ENCODE measurements around the gene UQCRHL.
"Not testable (repeated sequence)": the region's sequence is repeated elsewhere in the genome, so short reads cannot be mapped to it uniquely, and the experiment has no call there.

UQCRHL gene

DNA sequence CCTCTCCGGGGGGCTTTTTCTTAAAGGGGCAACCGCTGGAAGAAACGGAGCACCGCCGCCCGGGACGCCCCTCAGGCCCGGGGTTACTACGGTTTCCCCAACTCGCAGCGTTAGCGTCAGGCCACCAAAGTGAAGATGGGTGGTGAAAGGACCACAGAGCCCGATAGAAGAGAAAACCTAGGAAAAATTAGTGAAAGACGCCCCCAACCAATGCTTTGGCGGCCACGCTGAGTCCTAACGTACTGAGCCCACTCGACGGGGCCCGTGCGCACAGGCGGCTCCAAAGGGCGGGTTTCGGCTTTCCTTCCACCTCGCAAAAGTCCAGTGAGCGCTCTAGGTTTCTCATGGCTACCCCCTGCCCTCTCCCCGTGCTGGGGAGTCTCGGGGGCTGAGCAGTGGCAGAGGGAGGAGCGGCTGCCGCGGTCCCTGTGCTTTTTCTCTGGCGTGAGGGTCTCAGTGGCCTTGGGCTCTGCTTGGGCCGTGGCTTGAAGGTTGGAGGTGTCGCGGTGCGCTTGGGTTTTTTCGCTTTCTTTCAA, 27.8 kb upstream of the UQCRHL start:
- DNase-seq (ENCODE audit: low spot score), result peak; percentile 22

- peak; percentile 91 for DNase-seq (ENCODE audit: low spot score)
Observed at GRCh38 chr1:15834406-15835204, 27.2 kb upstream of the UQCRHL start.

DNA sequence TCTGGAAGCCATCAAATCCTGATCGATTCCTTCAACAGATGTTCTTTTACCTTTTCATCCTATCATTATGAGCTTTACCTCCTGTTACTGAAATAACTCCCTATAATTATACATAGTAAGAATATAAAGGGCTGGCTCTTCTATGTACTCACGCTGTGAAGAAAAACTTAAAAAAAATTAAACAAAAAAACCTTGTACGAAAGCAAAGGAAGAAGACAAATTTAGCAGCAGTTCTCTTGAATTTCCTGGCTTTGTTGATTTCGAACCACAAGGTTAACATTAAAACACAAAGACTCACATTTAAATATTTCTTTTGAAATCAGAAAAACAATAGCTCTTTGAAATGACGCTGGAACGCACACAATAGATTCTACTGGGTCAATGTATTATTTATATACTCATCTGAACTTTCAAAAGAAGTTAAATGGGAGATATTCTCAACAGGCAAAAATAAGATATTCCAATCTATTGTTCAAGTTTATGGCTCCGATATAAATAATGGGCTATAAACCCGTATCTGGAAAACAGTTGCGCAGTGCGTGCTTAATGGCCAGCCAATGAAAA, 26.5 kb upstream of the UQCRHL start:
- no peak for DNase-seq (ENCODE audit: low spot score)

DNA sequence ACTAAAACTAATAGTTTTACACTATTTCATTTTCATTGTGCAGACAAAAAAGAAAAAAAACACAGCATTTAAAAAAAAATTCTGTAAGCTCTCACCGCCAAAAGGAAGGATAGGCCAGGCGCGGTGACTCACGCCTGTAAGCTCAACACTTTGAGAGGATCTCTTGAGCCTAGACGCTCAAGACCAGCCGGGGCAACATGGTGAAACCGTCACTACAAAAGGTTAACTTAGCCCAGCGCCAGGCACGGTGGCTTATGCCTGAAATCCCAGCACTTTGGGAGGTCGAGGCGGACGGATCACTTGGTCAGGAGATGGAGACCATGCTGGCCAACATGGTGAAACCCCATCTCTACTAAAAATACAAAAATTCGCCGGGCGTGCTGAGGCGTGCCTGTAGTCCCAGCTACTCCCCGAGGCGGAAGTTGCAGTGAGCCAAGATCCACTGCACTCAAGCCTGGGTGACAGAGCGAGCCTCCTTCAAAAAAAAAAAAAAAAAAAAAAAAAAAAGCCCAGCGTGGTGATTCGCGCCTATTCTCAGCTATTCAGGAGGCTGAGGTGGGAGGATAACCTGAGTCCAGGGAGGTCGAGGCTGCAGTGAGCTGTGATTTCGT, 25.7 kb upstream of the UQCRHL start:
- DNase-seq (ENCODE audit: low spot score), result peak; percentile 51

- no peak for DNase-seq (ENCODE audit: low spot score)
Observed at GRCh38 chr1:15830258-15830657, 22.8 kb upstream of the UQCRHL start.

DNA sequence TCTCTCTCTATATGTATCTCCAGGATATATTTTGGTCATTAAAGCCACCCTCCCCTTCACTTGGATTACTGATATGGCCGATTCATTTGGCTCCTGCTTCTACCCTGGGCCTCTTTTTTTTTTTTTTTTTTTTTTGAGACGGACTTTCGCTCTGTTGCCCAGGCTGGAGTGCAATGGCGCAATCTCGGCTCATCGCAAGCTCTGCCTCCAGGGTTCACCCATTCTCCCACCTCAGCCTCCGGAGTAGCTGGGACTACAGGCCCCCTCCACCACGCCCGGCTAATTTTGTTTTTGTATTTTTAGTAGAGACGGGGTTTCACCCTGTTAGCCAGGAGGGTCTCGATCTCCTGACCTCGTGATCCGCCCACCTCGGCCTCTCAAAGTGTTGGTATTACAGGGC, 21.5 kb upstream of the UQCRHL start:
- DNase-seq (ENCODE audit: low spot score), result not testable (repeated sequence)

DNA sequence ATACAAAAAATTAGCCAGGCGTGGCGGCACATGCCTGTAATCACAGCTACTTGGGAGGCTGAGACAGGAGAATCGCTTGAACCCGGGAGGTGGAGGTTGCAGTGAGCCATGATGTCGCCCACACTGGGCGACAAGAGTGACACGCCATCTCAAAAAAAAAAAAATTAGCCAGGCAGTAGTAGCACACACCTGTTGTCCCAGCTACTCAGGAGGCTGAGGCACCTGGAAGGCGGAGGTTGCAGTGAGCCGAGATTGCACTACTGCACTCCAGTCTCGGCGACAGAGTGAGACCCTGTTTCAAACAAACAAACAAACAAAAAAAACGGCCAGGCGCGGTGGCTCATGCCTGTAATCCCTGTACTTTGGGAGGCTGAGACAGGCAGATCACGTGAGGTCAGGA, 20.1 kb upstream of the UQCRHL start:
- DNase-seq (ENCODE audit: low spot score), result not testable (repeated sequence)

DNA sequence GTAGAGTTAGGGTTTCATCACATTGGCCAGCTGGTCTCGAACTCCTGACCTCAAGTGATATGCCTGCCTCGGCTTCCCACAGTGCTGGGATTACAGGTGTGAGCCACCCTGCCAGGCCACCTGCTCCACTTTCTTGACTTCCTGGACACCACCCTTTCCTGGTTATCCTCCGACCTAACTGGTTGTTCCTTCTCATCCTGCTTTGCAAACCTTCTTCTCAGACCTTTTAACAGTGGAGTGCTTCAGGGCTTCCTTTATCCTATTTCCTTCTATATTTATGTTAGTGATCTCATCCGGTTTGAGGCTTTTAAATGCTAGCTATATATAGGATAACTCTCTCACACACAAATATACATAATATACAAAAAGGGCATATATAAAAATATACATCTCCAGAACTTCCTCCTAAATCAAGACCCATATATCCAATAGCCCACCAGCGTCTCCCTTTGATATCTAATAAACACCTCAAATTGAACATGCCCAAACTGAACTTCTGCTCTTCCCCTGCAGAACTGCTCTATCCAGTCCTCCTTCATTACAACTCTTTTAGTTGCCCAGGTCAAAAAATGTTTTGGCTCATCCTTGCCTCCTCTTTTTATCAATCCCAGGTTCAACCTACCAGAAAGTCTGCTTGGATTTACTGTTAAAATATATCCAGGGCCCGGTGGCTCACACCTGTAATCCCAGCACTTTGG, 19.5 kb upstream of the UQCRHL start:
- no peak for DNase-seq (ENCODE audit: low spot score)

DNA sequence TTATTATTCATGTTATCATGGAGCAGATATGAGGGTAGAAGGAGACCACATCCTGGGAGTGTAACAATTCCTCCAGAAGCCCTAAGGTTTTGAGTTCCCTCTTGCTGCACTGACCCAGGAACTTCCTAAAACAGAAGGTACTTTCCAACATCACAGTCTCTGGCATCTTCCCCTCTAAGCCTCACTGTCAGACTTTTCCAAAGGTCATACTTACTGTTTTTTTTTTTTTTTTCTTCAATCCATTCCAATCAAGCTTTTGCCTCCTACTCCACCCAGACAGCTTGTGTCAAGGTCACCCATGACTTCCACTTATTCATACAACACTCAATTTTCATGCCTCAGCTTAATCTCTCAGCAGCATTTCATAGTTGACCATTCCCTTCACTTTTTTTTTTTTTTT, 18.4 kb upstream of the UQCRHL start:
- no peak for DNase-seq (ENCODE audit: low spot score)

- DNase-seq (ENCODE audit: low spot score), result no peak
Observed at GRCh38 chr1:15820478-15820877, 13.0 kb upstream of the UQCRHL start.

- no peak for DNase-seq (ENCODE audit: low spot score)
Observed at GRCh38 chr1:15816674-15817073, 9.2 kb upstream of the UQCRHL start.

DNA sequence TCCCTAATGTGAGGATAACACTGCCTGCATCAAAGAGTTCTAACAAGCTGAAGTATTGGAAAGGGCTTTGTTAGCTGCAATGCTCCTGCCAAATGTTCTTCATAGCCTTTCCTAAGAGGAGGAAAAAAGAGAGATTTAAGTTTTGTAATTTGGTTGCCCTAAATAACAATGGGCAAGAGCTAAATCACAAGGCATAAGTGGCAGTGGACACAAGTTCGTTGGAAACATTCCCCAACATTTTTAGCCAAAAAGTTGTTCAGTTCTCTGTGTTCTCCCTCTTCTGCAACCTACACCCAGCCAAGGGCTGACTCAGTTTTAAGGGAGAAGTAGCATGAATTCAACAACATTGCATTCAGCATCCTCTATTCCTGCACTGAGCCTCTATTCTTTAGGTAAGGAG, 2.6 kb upstream of the UQCRHL start:
- DNase-seq (ENCODE audit: low spot score), result no peak

- no peak for DNase-seq (ENCODE audit: low spot score)
Observed at GRCh38 chr1:15808955-15809354, 1.5 kb upstream of the UQCRHL start.

GRCh38 chr1:15807121-15807520, 328 bp downstream of the UQCRHL start:
- no peak for DNase-seq (ENCODE audit: low spot score)

DNA sequence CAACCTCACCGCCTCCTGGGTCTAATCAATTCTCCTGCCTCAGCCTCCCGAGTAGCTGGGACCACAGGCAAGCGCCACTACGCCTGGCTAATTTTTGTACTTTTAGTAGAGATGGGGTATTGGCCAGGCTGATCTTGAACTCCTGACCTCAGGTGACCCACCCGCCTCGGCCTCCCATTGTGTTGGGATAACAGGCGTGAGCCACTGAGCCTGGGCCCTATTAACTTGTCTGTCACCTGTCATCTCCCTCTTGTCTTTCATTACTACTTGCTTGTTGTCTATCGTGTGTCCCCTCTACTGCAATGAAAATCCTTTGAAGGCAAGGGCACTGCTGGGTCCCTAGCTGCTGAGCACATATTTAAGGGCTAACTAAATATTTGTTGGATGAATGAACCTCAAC, 3.4 kb downstream of the UQCRHL start:
- DNase-seq (ENCODE audit: low spot score), result no peak

DNA sequence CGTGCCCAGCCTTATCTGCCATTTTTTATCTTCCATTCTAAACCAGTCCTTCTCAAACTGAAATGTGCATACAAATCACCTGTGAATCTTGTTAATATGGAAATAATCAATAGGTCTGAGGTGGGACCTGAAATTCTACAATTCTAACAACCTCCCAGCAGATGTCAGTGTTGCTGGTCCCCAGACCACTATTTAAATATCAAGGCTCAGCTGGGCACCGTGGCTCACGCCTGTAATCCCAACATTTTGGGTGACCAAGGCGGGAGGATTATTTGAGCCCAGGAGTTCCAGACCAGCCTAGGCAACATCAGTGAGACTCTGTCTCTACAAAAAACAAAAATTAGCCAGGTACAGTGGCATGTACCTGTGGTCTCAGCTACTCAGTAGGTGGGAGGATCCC, 4.1 kb downstream of the UQCRHL start:
- no peak for DNase-seq (ENCODE audit: low spot score)

DNA sequence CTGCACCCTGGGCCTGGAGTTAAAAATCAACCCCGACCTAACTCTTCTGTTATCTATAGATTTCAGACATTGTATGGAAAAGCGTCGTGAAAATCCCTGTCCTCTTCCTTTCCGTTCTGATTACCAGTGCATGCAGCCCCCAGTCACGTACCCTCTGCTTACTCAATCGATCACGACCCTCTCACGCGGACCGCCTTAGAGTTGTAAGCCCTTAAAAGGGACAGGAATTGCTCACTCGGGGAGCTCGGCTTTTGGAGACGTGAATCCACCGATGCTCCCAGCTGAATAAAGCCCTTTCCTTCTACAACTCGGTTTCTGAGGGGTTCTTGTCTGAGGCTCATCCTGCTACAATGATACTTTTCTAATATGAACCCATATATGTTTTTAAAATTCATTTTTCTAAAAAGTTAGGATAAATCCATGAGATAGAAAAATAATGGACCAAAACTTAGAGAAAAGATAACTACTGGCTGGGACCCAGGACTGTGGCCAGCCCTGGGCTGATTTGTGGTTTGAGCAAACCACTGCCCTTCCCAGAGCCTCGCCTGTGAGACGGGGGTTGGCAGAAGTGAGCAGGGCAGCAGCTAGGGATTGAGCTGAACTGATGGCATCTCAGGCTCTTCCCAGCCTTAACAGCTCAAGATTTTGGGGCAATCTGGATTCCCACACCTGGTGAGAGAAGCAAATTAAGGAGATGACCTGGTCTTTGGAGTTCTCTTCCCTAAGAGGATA, 5.0 kb downstream of the UQCRHL start:
- DNase-seq (ENCODE audit: low spot score), result no peak

- DNase-seq (ENCODE audit: low spot score), result peak; percentile 99
Observed at GRCh38 chr1:15799928-15800835, 7.3 kb downstream of the UQCRHL start.

- DNase-seq (ENCODE audit: low spot score), result peak; percentile 83
Observed at GRCh38 chr1:15799004-15799867, 8.2 kb downstream of the UQCRHL start.
